Measurements from ENCODE around the gene NR2C2. TPM values are rescaled to one million over a fixed set of nuclear protein-coding genes. Genes with fewer than 3 reads are reported as not detected.

NR2C2 gene
- polyA plus RNA-seq, 1 donor (not counting 4 experiments of a cell fraction or from before 2014, with no cell fraction given), result 9.4 TPM

GRCh38 chr3:15097891-15098290 lies 150.5 kb downstream of the NR2C2 start:
- Histone ChIP-seq H3K4me3 (ENCODE audit: control insufficient read depth in 2 of 3, extremely low read depth in 1 of 3, insufficient read depth in 2 of 3, low read depth in 1 of 3, low read length in 3 of 3) (peak overlapping the region; percentile 94 to 100 (median 99)), H3K27me3 (ENCODE audit: control insufficient read depth, extremely low read depth, insufficient read depth, low read length) (no peaks in the 10 kb centered on the region), H3K9ac (ENCODE audit: control insufficient read depth, extremely low read depth, insufficient read depth, low read length) (peak overlapping the region; percentile 96), H3K36me3 (ENCODE audit: control insufficient read depth in 2 of 2, extremely low read depth in 1 of 2, insufficient read depth in 2 of 2, low read length in 2 of 2) (peaks cover 6 to 12% of the 10 kb centered on the region in 2 experiments), H3K4me1 (ENCODE audit: control insufficient read depth, extremely low read depth, insufficient read depth, low read length) (peaks cover 16% of the 10 kb centered on the region), H4K20me1 (ENCODE audit: control insufficient read depth, extremely low read depth, insufficient read depth, low read length) (no peaks in the 10 kb centered on the region), H3K4me2 (ENCODE audit: control insufficient read depth, extremely low read depth, insufficient read depth, low read depth, low read length) (peak overlapping the region; percentile 97), H3K9me3 (ENCODE audit: control insufficient read depth, low read depth, low read length) (no peaks in the 10 kb centered on the region), H3K9me1 (ENCODE audit: control insufficient read depth, extremely low read depth, insufficient read depth, low read length) (no peaks in the 10 kb centered on the region), H3K79me2 (ENCODE audit: control insufficient read depth, insufficient read depth, low read length) (peaks cover 22% of the 10 kb centered on the region), H2AFZ (ENCODE audit: control insufficient read depth, low read length) (no peak overlapping the region), H3K27ac (ENCODE audit: control insufficient read depth, insufficient read depth, low read length) (peak overlapping the region; percentile 91)
- DNase-seq (ENCODE audit: low read depth, low spot score) (no peak), FAIRE-seq (no peak)
- dilution Hi-C loops (cut with MboI; ENCODE audit: extremely low pct_ligation_motif_present, low sequenced_read_pairs), result no loop called here
- TF ChIP-seq CTCF (optimal IDR thresholded peaks at IDR 0.05 in 1 of 3, IDR thresholded peaks at IDR 0.05 in 1 of 3, conservative IDR thresholded peaks at IDR 0.05 in 1 of 3; ENCODE audit: extremely low read depth in 1 of 3, insufficient read depth in 2 of 3, low read length in 3 of 3) (no peak), EZH2 (IDR thresholded peaks at IDR 0.05; ENCODE audit: low read length) (no peak)

Other genes with a start within 250 kb of the NR2C2 start
- gene FGD5, start 128.6 kb upstream of the NR2C2 start, polyA plus RNA-seq, result not detected in 3 replicates
- gene MRPS25, start 117.7 kb downstream of the NR2C2 start, polyA plus RNA-seq, result 32.1 to 54.5 TPM (median 43.2 TPM) in 3 replicates
- gene RBSN, start 151.6 kb downstream of the NR2C2 start, polyA plus RNA-seq, result 7.0 to 8.4 TPM (median 7.8 TPM) in 3 replicates

Data from keratinocyte (primary cell).